ENCODE measurements around the gene KCP.

KCP gene

DNA sequence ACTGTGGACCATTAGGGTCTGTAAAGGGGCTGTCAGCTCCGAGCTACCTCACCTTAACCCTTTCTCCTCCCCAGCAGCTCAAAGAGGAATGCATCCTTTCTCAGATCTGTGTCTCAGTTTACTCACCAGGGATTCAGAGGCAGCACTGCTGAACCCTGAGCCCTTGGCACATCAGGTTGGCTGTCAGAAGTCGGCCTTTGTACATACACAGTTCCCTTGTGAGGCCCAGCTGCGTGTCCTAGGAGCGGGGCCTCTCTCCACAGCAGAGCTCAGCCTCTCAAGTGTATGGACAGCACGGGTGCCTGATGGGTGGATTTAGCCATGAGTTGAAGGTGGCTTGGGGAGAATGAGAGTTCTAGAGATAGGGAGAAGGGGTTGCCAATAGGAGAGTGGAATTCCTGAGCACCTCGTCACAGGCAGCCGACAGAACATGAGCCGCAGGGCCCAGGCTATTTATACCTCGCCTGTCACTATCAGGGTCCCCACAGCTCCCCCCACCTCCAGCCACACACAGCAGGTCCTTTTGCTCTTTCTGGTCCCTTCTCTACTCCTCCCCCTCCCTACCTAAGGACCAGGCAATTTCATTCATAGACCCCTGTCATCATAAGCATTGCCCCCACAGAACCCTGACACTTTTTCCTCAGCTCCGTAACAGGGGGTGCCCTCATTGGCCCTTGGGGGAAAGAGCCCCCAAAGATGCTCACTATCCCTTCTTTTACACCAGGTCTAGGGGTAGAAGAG, 82.4 kb downstream of the KCP start:
- peak; percentile 96 for DNase-seq (ENCODE audit: low read depth)

GRCh38 chr7:128827248-128827958, 83.1 kb downstream of the KCP start:
- peak; percentile 91 for DNase-seq (ENCODE audit: low read depth)

DNA sequence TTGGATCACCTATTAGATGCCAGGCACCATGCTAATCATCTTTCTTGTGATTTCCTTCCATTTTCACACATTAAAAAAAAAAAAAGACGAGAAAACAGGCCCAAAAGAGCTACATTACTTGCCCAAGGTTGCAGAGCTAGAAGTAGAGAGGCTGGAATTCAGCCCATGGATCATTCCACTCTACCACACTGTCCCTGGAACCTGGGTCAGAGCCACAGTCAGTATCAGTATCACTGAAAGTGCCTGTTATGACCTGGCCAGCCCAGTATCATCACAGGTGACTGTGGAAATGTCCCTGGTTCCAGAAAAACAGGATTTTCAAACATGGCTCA, 83.6 kb downstream of the KCP start:
- no peak for DNase-seq (ENCODE audit: low read depth)

Data from EH (cell line).